ENCODE measurements around the gene COX6A2.

DNA sequence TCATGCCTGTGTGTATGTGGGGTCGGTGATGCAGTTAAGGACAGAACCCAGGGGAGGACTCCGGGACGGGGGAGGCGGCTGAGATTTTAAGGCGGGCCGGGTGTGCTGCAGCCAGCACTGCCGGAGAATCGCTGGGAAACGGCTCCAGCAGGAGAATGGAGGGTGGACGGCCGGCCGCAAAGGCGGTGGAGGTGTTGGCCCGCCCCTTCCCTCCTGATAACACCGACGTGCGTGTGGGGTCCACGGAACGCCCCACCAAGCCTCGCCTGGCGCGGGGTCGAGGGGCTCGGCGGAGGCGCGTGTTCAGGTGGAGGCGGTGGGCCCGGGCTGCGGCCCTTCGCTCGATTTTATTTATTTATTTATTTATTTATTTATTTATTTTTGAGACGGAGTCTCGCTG, 13.8 kb upstream of the COX6A2 start:
- TF ChIP-seq, protein P1, sequence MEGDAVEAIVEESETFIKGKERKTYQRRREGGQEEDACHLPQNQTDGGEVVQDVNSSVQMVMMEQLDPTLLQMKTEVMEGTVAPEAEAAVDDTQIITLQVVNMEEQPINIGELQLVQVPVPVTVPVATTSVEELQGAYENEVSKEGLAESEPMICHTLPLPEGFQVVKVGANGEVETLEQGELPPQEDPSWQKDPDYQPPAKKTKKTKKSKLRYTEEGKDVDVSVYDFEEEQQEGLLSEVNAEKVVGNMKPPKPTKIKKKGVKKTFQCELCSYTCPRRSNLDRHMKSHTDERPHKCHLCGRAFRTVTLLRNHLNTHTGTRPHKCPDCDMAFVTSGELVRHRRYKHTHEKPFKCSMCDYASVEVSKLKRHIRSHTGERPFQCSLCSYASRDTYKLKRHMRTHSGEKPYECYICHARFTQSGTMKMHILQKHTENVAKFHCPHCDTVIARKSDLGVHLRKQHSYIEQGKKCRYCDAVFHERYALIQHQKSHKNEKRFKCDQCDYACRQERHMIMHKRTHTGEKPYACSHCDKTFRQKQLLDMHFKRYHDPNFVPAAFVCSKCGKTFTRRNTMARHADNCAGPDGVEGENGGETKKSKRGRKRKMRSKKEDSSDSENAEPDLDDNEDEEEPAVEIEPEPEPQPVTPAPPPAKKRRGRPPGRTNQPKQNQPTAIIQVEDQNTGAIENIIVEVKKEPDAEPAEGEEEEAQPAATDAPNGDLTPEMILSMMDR (IDR thresholded peaks at IDR 0.05), result no peak
- TF ChIP-seq POLR2AphosphoS5 (IDR thresholded peaks at IDR 0.05) (no peak), POLR2A (IDR thresholded peaks at IDR 0.05) (no peak), EP300 (IDR thresholded peaks at IDR 0.05) (no peak)

All from gastroesophageal sphincter (tissue), 3 donors.